ENCODE data around the gene TACC2. TPM values are rescaled to one million over a fixed set of nuclear protein-coding genes. Genes with fewer than 3 reads are reported as not detected.

The TACC2 gene
- total RNA-seq, 1 donor from 2014 or later, result 76.4 TPM

DNA sequence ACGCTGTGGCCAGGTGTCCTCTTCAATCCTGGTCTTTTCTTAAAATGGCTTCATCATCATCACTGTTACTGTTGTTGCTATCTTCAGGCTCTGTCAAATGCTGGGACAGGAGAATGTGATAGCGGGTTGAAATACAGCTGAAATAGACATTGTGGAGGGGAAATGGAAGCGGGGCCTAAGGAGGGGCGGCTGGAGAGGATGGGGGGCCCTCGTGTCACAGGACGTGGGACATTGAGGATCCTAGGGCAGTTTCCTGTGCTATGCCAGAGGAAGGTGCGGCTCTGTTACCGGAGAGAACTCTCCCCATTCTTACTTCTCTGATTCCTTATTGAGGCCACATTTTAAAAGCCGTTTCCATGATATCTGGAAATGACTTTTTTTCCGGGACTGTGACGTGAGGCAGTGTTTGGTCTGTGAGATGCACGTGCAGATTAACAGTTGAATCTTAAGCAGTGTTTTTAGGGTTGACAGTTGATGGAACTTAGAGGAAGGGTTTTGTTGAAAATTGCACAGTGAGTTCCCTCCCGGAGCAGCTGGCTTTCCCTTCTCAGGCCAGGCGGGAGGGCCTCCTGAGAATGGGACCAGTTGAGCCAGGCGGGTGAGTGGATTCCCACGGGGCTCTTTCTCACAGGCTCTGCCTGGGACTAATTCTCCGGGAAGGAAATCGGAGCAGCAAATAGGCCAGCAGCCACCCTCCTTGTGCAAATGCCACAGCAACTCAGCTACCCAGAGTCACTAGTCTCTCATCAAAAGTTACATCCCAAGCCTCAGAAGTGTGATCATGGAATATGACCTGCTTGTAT is 125.2 kb downstream of the TACC2 start:
- H3K9me3 ChIP-seq, result no peaks in the 10 kb centered on the region
- peak overlapping the region; percentile 96 for H3K27ac ChIP-seq
- peaks cover 42% of the 10 kb centered on the region for H3K4me1 ChIP-seq
- intact Hi-C loops (cut with DNase I), result loop anchor here (2.0 to 5.0 kb wide), 2 partner anchors 63 to 187 kb away; partner anchors contain the start of gene ATE1
- no peaks in the 10 kb centered on the region for H3K27me3 ChIP-seq
- TF ChIP-seq, protein P1, sequence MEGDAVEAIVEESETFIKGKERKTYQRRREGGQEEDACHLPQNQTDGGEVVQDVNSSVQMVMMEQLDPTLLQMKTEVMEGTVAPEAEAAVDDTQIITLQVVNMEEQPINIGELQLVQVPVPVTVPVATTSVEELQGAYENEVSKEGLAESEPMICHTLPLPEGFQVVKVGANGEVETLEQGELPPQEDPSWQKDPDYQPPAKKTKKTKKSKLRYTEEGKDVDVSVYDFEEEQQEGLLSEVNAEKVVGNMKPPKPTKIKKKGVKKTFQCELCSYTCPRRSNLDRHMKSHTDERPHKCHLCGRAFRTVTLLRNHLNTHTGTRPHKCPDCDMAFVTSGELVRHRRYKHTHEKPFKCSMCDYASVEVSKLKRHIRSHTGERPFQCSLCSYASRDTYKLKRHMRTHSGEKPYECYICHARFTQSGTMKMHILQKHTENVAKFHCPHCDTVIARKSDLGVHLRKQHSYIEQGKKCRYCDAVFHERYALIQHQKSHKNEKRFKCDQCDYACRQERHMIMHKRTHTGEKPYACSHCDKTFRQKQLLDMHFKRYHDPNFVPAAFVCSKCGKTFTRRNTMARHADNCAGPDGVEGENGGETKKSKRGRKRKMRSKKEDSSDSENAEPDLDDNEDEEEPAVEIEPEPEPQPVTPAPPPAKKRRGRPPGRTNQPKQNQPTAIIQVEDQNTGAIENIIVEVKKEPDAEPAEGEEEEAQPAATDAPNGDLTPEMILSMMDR (IDR thresholded peaks at IDR 0.05), result no peak
- TF ChIP-seq POLR2AphosphoS5 (IDR thresholded peaks at IDR 0.05; ENCODE audit: insufficient read depth in 1 of 2, low read depth in 1 of 2) (no peak), POLR2A (IDR thresholded peaks at IDR 0.05) (no peak)
- no peak for DNase-seq (ENCODE audit: extremely low spot score in 2 of 2)
- H3K4me3 ChIP-seq, result peak overlapping the region; percentile 62 to 71
- H3K36me3 ChIP-seq, result no peaks in the 10 kb centered on the region

- no peaks in the 10 kb centered on the region for H3K36me3 ChIP-seq
- peak overlapping the region; percentile 96 for H3K27ac ChIP-seq
- no peak for DNase-seq (ENCODE audit: extremely low spot score in 2 of 2)
- intact Hi-C loops (cut with DNase I), result no loop called here
- H3K27me3 ChIP-seq, result no peaks in the 10 kb centered on the region
- H3K4me1 ChIP-seq, result peaks cover 42% of the 10 kb centered on the region
- no peak overlapping the region for H3K4me3 ChIP-seq
- TF ChIP-seq POLR2AphosphoS5 (IDR thresholded peaks at IDR 0.05; ENCODE audit: insufficient read depth in 1 of 2, low read depth in 1 of 2) (no peak), POLR2A (IDR thresholded peaks at IDR 0.05) (no peak)
- TF ChIP-seq, protein P1 (IDR thresholded peaks at IDR 0.05), result no peak
- no peaks in the 10 kb centered on the region for H3K9me3 ChIP-seq
Measured at GRCh38 chr10:122115874-122116273, 126.9 kb downstream of the TACC2 start.

DNA sequence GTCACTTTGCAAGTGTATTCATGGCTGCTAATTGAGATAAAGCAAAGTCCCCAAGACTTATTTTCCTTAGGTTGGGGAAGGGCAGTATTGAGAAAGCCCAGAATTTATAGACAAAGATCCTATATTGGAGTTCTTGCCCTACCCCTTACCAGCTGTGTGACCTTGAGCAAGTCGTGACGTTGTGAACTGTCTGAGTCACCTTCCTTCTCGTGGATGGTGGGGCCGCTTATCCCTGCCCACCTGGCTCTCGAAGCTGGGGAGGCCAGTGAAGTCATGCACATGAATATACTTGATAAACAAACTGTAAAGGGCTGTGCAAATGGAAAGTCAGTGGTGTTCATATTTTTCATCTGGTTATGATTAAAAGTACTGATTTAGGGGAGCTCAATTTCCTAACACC is 127.4 kb downstream of the TACC2 start:
- intact Hi-C loops (cut with DNase I), result no loop called here
- H3K27me3 ChIP-seq, result no peaks in the 10 kb centered on the region
- H3K4me3 ChIP-seq, result no peak overlapping the region
- H3K9me3 ChIP-seq, result no peaks in the 10 kb centered on the region
- H3K4me1 ChIP-seq, result peaks cover 42% of the 10 kb centered on the region
- H3K27ac ChIP-seq, result peak overlapping the region; percentile 96
- TF ChIP-seq POLR2A (IDR thresholded peaks at IDR 0.05) (no peak), POLR2AphosphoS5 (IDR thresholded peaks at IDR 0.05; ENCODE audit: insufficient read depth in 1 of 2, low read depth in 1 of 2) (no peak)
- TF ChIP-seq, protein P1 (IDR thresholded peaks at IDR 0.05), result no peak
- no peaks in the 10 kb centered on the region for H3K36me3 ChIP-seq
- no peak for DNase-seq (ENCODE audit: extremely low spot score in 2 of 2)

- H3K27ac ChIP-seq, result no peak overlapping the region
- H3K9me3 ChIP-seq, result no peaks in the 10 kb centered on the region
- no peak overlapping the region for H3K4me3 ChIP-seq
- DNase-seq (ENCODE audit: extremely low spot score in 2 of 2), result no peak
- TF ChIP-seq POLR2A (IDR thresholded peaks at IDR 0.05), result no peak
- TF ChIP-seq, protein P1 (IDR thresholded peaks at IDR 0.05), result no peak
- TF ChIP-seq POLR2AphosphoS5 (IDR thresholded peaks at IDR 0.05; ENCODE audit: insufficient read depth in 1 of 2, low read depth in 1 of 2), result no peak
- peaks cover 34% of the 10 kb centered on the region for H3K4me1 ChIP-seq
- no peaks in the 10 kb centered on the region for H3K27me3 ChIP-seq
- H3K36me3 ChIP-seq, result no peaks in the 10 kb centered on the region
- intact Hi-C loops (cut with DNase I), result no loop called here
Measured at GRCh38 chr10:122117475-122117874, 128.5 kb downstream of the TACC2 start.

Data from vagina (tissue), 2 donors.